HEK293 (cell line): ENCODE measurements around the gene TMEM145.

Experiments used
- CTCF ChIA-PET: fragments of 350-600 bp; formaldehyde crosslinking; extraction: SDS; loops from one replicate; lab custom pipeline; 2021; ENCODE audit warnings: antibody characterized with exemption; lab: Yijun Ruan, JAX
- POLR2A ChIA-PET: fragments of 300-600 bp; formaldehyde crosslinking; extraction: SDS; loops from one replicate; lab custom pipeline; 2020; ENCODE audit warnings: antibody characterized with exemption, inconsistent platforms; lab: Yijun Ruan, JAX
- H3K27ac ChIP-seq: fragments of 200-500 bp; sonication (Bioruptor generic); 2 replicates; pipeline ENCODE4 v1.5.1; 2014; ENCODE audit warnings: low read depth, low read length, control low read depth, inconsistent platforms; ENCODE audit errors: extremely low read depth
- H3K36me3 ChIP-seq, 2 experiments: fragments of 200-500 bp in 1 of 2; sonication (Bioruptor generic) in 1 of 2; 1 replicate in 1 of 2; 2 replicates in 1 of 2; pipeline ENCODE4 v1.5.1; 2014 to 2017; ENCODE audit warnings: inconsistent platforms in 2 of 2, low read length in 2 of 2; ENCODE audit not compliant: control insufficient read depth in 2 of 2, insufficient read depth in 1 of 2
- H3K4me1 ChIP-seq: fragments of 200-500 bp; sonication (Bioruptor generic); 2 replicates; pipeline ENCODE4 v1.5.1; 2014; ENCODE audit warnings: mild to moderate bottlenecking, low read length, inconsistent platforms; ENCODE audit not compliant: control insufficient read depth, insufficient read depth
- H3K4me3 ChIP-seq: 2 replicates; pipeline ENCODE4 v1.5.1; 2011; ENCODE audit warnings: low read depth, mild to moderate bottlenecking, control low read depth, low read length, moderate library complexity
- H3K9me3 ChIP-seq: fragments of 200-500 bp; sonication (Bioruptor generic); 2 replicates; pipeline ENCODE4 v1.5.1; 2014; ENCODE audit warnings: low read depth, low read length, inconsistent platforms; ENCODE audit not compliant: control insufficient read depth, insufficient read depth
- PRDM1 ChIP-seq: fragments of 450-650 bp; formaldehyde crosslinking; IDR thresholded peaks from 2 replicates; pipeline ENCODE4; 2016; ENCODE audit warnings: missing biosample characterization, missing genetic modification characterization
- REPIN1 ChIP-seq: fragments of 450-650 bp; formaldehyde crosslinking; IDR thresholded peaks from 2 replicates; pipeline ENCODE4 v1.5.1; 2017; ENCODE audit warnings: missing biosample characterization, missing genetic modification characterization, low read depth
- YY2 ChIP-seq: fragments of 450-650 bp; formaldehyde crosslinking; IDR thresholded peaks from 2 replicates; pipeline ENCODE4 v1.5.1; 2016; ENCODE audit warnings: missing biosample characterization, missing genetic modification characterization
- ZBTB7A ChIP-seq: fragments of 450-650 bp; formaldehyde crosslinking; IDR thresholded peaks from 2 replicates; pipeline ENCODE4 v1.5.1; 2016; ENCODE audit warnings: low read depth, missing biosample characterization, missing genetic modification characterization
- ZFP37 ChIP-seq: fragments of 450-650 bp; formaldehyde crosslinking; IDR thresholded peaks from 2 replicates; pipeline ENCODE4 v1.5.1; 2016; ENCODE audit warnings: missing biosample characterization, missing genetic modification characterization
- ZFP41 ChIP-seq: fragments of 450-650 bp; formaldehyde crosslinking; IDR thresholded peaks from 2 replicates; pipeline ENCODE4 v1.5.1; 2016; ENCODE audit warnings: missing biosample characterization, missing genetic modification characterization, borderline replicate concordance
- ZNF121 ChIP-seq: fragments of 450-650 bp; formaldehyde crosslinking; IDR thresholded peaks from 2 replicates; pipeline ENCODE4 v1.5.1; 2016; ENCODE audit warnings: missing biosample characterization, missing genetic modification characterization
- ZNF138 ChIP-seq: fragments of 450-650 bp; formaldehyde crosslinking; IDR thresholded peaks from 2 replicates; pipeline ENCODE4 v1.5.1; 2016; ENCODE audit warnings: missing biosample characterization, missing genetic modification characterization, borderline replicate concordance
- ZNF169 ChIP-seq: fragments of 450-650 bp; formaldehyde crosslinking; IDR thresholded peaks from 2 replicates; pipeline ENCODE4 v1.5.1; 2016; ENCODE audit warnings: missing biosample characterization, missing genetic modification characterization
- ZNF391 ChIP-seq: fragments of 450-650 bp; formaldehyde crosslinking; IDR thresholded peaks from 2 replicates; pipeline ENCODE4 v1.5.1; 2016; ENCODE audit warnings: low read depth, missing biosample characterization, missing genetic modification characterization, borderline replicate concordance
- ZNF629 ChIP-seq: fragments of 450-650 bp; formaldehyde crosslinking; IDR thresholded peaks from 2 replicates; pipeline ENCODE4 v1.5.1; 2017; ENCODE audit warnings: missing biosample characterization, missing genetic modification characterization
- ZNF76 ChIP-seq: fragments of 450-650 bp; formaldehyde crosslinking; IDR thresholded peaks from 2 replicates; pipeline ENCODE4; 2016; ENCODE audit warnings: low read depth, missing biosample characterization, missing genetic modification characterization, borderline replicate concordance
- ZNF843 ChIP-seq: fragments of 450-650 bp; formaldehyde crosslinking; IDR thresholded peaks from 2 replicates; pipeline ENCODE4 v1.5.1; 2016; ENCODE audit warnings: missing biosample characterization, missing genetic modification characterization
- TF ChIP-seq, protein P1 (sequence below): fragments of 450-650 bp; formaldehyde crosslinking; IDR thresholded peaks from 2 replicates; pipeline ENCODE4 v1.5.0; 2017; ENCODE audit warnings: missing biosample characterization, missing genetic modification characterization, borderline replicate concordance
- TF ChIP-seq, protein P2 (sequence below): fragments of 450-650 bp; formaldehyde crosslinking; IDR thresholded peaks from 2 replicates; pipeline ENCODE4 v1.5.1; 2016; ENCODE audit warnings: missing biosample characterization, missing genetic modification characterization
- TF ChIP-seq, protein P3 (sequence below): fragments of 450-650 bp; formaldehyde crosslinking; IDR thresholded peaks from 2 replicates; pipeline ENCODE4 v1.5.1; 2016; ENCODE audit warnings: missing biosample characterization, missing genetic modification characterization
- TF ChIP-seq, protein P4 (sequence below): fragments of 450-650 bp; IDR thresholded peaks from 2 replicates; pipeline ENCODE4 v1.5.1; 2018; ENCODE audit warnings: missing biosample characterization, missing genetic modification characterization
- TF ChIP-seq, protein P5 (sequence below): fragments of 450-650 bp; formaldehyde crosslinking; IDR thresholded peaks from 2 replicates; pipeline ENCODE4 v1.5.1; 2016; ENCODE audit warnings: missing biosample characterization, missing genetic modification characterization
- TF ChIP-seq, protein P6 (sequence below): fragments of 450-650 bp; formaldehyde crosslinking; IDR thresholded peaks from 2 replicates; pipeline ENCODE4 v1.5.1; 2016; ENCODE audit warnings: missing biosample characterization, missing genetic modification characterization
- TF ChIP-seq, protein P7 (sequence below): fragments of 450-650 bp; formaldehyde crosslinking; IDR thresholded peaks from 2 replicates; pipeline ENCODE4 v1.5.1; 2017; ENCODE audit warnings: missing biosample characterization, missing genetic modification characterization

Gene TMEM145

DNA sequence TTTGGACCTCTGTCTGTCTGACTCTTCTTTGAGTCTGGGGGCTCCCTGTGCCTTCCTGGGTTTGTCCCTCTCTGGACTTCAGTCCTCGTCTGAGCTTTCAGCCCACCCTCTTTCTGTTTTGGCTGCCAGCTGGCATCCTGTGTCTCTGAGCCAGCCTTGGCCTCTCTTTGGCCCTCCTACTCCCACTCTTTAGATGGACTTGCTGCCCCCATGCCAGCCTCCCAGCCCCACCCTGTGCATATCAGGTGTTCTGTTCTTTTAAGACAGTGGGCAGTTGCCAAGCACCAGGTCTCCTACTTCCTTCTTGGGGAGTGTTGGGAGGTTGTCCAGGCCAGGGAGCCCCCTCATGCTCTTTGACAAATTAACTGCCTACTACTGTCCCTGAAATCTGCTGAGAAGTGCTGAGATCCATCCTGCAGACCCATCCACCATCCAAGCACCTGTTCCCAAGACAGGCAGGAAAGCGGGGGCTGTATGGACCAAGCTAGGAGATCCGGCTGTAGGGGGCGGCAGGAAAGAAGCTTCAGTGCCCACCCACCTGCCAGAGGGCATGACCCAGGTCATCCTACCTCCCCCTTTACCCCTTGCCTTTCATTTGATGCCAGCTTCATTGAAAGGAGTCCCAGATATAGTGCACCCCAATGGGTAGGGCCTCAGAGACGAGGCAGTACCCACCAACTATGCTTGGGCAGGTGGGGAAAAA is 34.5 kb upstream of the TMEM145 start (continued):
- TF ChIP-seq, protein P1, sequence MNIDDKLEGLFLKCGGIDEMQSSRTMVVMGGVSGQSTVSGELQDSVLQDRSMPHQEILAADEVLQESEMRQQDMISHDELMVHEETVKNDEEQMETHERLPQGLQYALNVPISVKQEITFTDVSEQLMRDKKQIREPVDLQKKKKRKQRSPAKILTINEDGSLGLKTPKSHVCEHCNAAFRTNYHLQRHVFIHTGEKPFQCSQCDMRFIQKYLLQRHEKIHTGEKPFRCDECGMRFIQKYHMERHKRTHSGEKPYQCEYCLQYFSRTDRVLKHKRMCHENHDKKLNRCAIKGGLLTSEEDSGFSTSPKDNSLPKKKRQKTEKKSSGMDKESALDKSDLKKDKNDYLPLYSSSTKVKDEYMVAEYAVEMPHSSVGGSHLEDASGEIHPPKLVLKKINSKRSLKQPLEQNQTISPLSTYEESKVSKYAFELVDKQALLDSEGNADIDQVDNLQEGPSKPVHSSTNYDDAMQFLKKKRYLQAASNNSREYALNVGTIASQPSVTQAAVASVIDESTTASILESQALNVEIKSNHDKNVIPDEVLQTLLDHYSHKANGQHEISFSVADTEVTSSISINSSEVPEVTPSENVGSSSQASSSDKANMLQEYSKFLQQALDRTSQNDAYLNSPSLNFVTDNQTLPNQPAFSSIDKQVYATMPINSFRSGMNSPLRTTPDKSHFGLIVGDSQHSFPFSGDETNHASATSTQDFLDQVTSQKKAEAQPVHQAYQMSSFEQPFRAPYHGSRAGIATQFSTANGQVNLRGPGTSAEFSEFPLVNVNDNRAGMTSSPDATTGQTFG (tag by site-specific recombination) = no peak
- TF ChIP-seq ZNF121 = no peak
- TF ChIP-seq, protein P2, sequence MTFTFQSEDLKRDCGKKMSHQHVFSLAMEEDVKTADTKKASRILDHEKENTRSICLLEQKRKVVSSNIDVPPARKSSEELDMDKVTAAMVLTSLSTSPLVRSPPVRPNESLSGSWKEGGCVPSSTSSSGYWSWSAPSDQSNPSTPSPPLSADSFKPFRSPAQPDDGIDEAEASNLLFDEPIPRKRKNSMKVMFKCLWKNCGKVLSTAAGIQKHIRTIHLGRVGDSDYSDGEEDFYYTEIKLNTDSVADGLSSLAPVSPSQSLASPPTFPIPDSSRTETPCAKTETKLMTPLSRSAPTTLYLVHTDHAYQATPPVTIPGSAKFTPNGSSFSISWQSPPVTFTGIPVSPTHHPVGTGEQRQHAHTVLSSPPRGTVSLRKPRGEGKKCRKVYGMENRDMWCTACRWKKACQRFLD (tag by site-specific recombination) = no peak
- no peak for TF ChIP-seq ZNF629 (tag by site-specific recombination)
- no peak for TF ChIP-seq ZFP41
- TF ChIP-seq, all 188 proteins: peak for 4

DNA sequence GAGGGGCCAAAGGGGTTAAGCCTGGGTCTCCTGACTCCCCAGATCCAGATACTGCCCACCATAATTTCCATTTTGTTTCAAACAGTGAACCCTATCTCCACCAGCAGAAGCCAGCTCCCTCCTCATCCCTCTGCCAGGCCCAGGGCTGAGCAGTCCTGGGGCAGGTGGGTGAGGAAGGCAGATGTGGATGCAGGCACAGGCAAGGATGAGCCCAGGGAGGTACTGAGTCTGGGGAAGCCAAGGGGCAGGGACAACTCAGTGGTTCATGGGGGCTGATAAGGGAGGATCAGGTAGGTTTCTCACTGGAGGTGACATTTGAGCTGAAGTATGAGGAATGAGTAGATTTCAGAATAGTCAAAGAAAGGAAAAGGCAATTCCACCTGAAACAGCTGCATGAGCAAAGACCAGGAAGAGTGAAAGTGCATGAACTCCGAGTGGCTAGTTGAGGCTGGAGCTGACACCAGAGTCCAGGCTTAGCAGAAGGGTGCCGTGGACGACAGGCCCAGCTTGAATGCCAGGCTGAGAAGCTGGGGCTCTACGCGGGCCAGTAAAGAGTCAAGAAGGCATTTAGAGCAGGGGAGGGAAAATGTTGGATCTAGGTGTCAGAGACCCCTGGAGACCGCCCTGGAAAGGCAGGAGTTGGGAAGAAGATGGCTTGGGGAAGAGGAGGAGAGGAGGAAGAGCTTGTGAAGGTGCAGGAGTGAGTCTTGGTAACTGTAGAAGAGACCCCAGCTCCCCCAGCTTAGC is 33.8 kb upstream of the TMEM145 start:
- H3K36me3 ChIP-seq = peaks cover 0 to 17% of the 10 kb centered on the region in 2 experiments; a peak in 2 of 3 replicates
- CTCF ChIA-PET = interaction anchor here (0.5 to 7.5 kb wide), 41 partner anchors 9 to 872 kb away, joined by 3 to 276 read pairs (median 4); partner anchors contain the start of genes CIC, GSK3A, POU2F2 and ZNF526
- POLR2A ChIA-PET = interaction anchor here (0.5 to 12.3 kb wide), 11 partner anchors 9 to 52 kb away, joined by 3 to 242 read pairs (median 6); partner anchors contain the start of genes CIC, ERF, GSK3A and PAFAH1B3
- H3K27ac ChIP-seq = peak overlapping the region; percentile 92
- H3K4me1 ChIP-seq = peaks cover 37% of the 10 kb centered on the region
- H3K4me3 ChIP-seq = peak overlapping the region; percentile 55
- no peaks in the 10 kb centered on the region for H3K9me3 ChIP-seq
- TF ChIP-seq ZNF138 (tag by site-specific recombination) = no peak
- TF ChIP-seq REPIN1 (tag by site-specific recombination) = peak; percentile 13; the same call in 1 of the 2 replicates
- TF ChIP-seq PRDM1 = peak; percentile 88
- TF ChIP-seq ZBTB7A (tag by site-specific recombination) = peak; percentile 97
- TF ChIP-seq, protein P3, sequence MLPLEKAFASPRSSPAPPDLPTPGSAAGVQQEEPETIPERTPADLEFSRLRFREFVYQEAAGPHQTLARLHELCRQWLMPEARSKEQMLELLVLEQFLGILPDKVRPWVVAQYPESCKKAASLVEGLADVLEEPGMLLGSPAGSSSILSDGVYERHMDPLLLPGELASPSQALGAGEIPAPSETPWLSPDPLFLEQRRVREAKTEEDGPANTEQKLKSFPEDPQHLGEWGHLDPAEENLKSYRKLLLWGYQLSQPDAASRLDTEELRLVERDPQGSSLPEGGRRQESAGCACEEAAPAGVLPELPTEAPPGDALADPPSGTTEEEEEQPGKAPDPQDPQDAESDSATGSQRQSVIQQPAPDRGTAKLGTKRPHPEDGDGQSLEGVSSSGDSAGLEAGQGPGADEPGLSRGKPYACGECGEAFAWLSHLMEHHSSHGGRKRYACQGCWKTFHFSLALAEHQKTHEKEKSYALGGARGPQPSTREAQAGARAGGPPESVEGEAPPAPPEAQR (tag by site-specific recombination) = no peak; the same call in 1 of the 2 replicates
- TF ChIP-seq, protein P4, sequence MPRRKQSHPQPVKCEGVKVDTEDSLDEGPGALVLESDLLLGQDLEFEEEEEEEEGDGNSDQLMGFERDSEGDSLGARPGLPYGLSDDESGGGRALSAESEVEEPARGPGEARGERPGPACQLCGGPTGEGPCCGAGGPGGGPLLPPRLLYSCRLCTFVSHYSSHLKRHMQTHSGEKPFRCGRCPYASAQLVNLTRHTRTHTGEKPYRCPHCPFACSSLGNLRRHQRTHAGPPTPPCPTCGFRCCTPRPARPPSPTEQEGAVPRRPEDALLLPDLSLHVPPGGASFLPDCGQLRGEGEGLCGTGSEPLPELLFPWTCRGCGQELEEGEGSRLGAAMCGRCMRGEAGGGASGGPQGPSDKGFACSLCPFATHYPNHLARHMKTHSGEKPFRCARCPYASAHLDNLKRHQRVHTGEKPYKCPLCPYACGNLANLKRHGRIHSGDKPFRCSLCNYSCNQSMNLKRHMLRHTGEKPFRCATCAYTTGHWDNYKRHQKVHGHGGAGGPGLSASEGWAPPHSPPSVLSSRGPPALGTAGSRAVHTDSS (tag by site-specific recombination) = peak; percentile 51; the same call in 1 of the 2 replicates
- no peak for TF ChIP-seq ZNF169 (tag by site-specific recombination)
- peak; percentile 14; the same call in 1 of the 2 replicates for TF ChIP-seq ZNF843
- peak; percentile 65; the same call in 1 of the 2 replicates for TF ChIP-seq ZNF391 (tag by site-specific recombination)
- TF ChIP-seq, protein P5, sequence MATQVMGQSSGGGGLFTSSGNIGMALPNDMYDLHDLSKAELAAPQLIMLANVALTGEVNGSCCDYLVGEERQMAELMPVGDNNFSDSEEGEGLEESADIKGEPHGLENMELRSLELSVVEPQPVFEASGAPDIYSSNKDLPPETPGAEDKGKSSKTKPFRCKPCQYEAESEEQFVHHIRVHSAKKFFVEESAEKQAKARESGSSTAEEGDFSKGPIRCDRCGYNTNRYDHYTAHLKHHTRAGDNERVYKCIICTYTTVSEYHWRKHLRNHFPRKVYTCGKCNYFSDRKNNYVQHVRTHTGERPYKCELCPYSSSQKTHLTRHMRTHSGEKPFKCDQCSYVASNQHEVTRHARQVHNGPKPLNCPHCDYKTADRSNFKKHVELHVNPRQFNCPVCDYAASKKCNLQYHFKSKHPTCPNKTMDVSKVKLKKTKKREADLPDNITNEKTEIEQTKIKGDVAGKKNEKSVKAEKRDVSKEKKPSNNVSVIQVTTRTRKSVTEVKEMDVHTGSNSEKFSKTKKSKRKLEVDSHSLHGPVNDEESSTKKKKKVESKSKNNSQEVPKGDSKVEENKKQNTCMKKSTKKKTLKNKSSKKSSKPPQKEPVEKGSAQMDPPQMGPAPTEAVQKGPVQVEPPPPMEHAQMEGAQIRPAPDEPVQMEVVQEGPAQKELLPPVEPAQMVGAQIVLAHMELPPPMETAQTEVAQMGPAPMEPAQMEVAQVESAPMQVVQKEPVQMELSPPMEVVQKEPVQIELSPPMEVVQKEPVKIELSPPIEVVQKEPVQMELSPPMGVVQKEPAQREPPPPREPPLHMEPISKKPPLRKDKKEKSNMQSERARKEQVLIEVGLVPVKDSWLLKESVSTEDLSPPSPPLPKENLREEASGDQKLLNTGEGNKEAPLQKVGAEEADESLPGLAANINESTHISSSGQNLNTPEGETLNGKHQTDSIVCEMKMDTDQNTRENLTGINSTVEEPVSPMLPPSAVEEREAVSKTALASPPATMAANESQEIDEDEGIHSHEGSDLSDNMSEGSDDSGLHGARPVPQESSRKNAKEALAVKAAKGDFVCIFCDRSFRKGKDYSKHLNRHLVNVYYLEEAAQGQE = 0 out of 2 replicates have a peak, but pooled peaks have one; percentile 11
- peak; percentile 19; the same call in 1 of the 2 replicates for TF ChIP-seq ZFP37 (tag by site-specific recombination)
- TF ChIP-seq YY2 (tag by site-specific recombination) = peak; percentile 18; the same call in 1 of the 2 replicates
- TF ChIP-seq ZNF76 (tag by site-specific recombination) = no peak; the same call in 1 of the 2 replicates
- TF ChIP-seq, protein P6, sequence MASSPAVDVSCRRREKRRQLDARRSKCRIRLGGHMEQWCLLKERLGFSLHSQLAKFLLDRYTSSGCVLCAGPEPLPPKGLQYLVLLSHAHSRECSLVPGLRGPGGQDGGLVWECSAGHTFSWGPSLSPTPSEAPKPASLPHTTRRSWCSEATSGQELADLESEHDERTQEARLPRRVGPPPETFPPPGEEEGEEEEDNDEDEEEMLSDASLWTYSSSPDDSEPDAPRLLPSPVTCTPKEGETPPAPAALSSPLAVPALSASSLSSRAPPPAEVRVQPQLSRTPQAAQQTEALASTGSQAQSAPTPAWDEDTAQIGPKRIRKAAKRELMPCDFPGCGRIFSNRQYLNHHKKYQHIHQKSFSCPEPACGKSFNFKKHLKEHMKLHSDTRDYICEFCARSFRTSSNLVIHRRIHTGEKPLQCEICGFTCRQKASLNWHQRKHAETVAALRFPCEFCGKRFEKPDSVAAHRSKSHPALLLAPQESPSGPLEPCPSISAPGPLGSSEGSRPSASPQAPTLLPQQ (tag by site-specific recombination) = peak; percentile 24; the same call in 1 of the 2 replicates
- TF ChIP-seq, protein P7, sequence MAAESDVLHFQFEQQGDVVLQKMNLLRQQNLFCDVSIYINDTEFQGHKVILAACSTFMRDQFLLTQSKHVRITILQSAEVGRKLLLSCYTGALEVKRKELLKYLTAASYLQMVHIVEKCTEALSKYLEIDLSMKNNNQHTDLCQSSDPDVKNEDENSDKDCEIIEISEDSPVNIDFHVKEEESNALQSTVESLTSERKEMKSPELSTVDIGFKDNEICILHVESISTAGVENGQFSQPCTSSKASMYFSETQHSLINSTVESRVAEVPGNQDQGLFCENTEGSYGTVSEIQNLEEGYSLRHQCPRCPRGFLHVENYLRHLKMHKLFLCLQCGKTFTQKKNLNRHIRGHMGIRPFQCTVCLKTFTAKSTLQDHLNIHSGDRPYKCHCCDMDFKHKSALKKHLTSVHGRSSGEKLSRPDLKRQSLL (tag by site-specific recombination) = peak; percentile 1; the same call in 1 of the 2 replicates
